Prostate gland (tissue), 2 donors: ENCODE measurements around the gene WRNIP1.

Experiments
- POLR2AphosphoS5 ChIP-seq: sonication (generic); formaldehyde crosslinking; IDR thresholded peaks from one replicate; pipeline ENCODE4 v1.6.1; 2017; ENCODE audit warnings: antibody characterized with exemption
- TF ChIP-seq, protein P1 (sequence below), 4 experiments: fragments of 200-600 bp in 2 of 4; fragments of 450-650 bp in 2 of 4; sonication (generic) in 2 of 4; IDR thresholded peaks; 1 replicate in 3 of 4; 2 replicates in 1 of 4; pipeline ENCODE4 v1.5.1; 2016 to 2019; ENCODE audit warnings: antibody characterized with exemption in 4 of 4, mild to moderate bottlenecking in 2 of 4, moderate library complexity in 2 of 4

DNA sequence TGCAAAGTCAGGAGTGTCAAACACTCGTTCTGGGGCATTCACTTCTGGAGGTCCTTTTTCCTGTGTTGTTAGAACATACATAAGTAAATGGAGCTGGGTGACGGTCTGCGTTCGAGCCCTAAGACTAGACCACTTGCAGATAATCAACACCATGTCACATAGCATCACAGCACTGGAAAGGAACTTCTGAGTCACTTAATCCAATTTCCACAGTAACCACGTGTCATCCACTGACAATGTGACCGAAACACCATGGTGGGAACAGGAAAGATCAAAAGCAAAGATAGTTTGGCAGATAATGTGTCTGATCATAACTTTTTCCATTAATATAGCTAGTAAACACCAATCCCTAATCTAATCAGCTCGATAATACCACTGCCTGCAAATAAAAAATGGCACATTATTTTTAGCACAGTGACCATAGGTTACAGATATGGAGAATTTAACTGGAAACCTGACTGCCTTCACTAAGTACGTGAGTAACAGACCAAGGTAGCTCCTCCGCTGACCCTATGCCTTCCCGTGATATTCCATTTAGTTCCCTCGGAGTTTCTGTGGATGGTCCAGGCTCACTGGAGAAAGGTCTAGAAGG is 34.8 kb downstream of the WRNIP1 start:
- TF ChIP-seq, protein P1, sequence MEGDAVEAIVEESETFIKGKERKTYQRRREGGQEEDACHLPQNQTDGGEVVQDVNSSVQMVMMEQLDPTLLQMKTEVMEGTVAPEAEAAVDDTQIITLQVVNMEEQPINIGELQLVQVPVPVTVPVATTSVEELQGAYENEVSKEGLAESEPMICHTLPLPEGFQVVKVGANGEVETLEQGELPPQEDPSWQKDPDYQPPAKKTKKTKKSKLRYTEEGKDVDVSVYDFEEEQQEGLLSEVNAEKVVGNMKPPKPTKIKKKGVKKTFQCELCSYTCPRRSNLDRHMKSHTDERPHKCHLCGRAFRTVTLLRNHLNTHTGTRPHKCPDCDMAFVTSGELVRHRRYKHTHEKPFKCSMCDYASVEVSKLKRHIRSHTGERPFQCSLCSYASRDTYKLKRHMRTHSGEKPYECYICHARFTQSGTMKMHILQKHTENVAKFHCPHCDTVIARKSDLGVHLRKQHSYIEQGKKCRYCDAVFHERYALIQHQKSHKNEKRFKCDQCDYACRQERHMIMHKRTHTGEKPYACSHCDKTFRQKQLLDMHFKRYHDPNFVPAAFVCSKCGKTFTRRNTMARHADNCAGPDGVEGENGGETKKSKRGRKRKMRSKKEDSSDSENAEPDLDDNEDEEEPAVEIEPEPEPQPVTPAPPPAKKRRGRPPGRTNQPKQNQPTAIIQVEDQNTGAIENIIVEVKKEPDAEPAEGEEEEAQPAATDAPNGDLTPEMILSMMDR (IDR thresholded peaks at IDR 0.05): no peak
- TF ChIP-seq POLR2AphosphoS5: no peak
